Measurements from ENCODE around the gene PRKN. TPM values are rescaled to one million over a fixed set of nuclear protein-coding genes. Genes with fewer than 3 reads are reported as not detected.

The PRKN gene
- total and polyA plus RNA-seq, 9 of the 15 experiments (the other 6 are each of a cell fraction or from before 2014, with no cell fraction given): 0.03 to 0.96 (median 0.15) TPM; not detected in 2

GRCh38 chr6:162727322-162728182 lies at the start of gene PRKN, which contains the start of gene PACRG (continued):
- TF ChIP-seq, protein P1, sequence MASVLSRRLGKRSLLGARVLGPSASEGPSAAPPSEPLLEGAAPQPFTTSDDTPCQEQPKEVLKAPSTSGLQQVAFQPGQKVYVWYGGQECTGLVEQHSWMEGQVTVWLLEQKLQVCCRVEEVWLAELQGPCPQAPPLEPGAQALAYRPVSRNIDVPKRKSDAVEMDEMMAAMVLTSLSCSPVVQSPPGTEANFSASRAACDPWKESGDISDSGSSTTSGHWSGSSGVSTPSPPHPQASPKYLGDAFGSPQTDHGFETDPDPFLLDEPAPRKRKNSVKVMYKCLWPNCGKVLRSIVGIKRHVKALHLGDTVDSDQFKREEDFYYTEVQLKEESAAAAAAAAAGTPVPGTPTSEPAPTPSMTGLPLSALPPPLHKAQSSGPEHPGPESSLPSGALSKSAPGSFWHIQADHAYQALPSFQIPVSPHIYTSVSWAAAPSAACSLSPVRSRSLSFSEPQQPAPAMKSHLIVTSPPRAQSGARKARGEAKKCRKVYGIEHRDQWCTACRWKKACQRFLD (CRISPR knock-in tag; IDR thresholded peaks at IDR 0.05): no peak; the same call in 1 of the 2 replicates
- peak; percentile 87 for TF ChIP-seq GABPB1 (CRISPR knock-in tag; IDR thresholded peaks at IDR 0.05)
- TF ChIP-seq ZNF512 (tag; IDR thresholded peaks at IDR 0.05): no peak
- TF ChIP-seq, protein P2, sequence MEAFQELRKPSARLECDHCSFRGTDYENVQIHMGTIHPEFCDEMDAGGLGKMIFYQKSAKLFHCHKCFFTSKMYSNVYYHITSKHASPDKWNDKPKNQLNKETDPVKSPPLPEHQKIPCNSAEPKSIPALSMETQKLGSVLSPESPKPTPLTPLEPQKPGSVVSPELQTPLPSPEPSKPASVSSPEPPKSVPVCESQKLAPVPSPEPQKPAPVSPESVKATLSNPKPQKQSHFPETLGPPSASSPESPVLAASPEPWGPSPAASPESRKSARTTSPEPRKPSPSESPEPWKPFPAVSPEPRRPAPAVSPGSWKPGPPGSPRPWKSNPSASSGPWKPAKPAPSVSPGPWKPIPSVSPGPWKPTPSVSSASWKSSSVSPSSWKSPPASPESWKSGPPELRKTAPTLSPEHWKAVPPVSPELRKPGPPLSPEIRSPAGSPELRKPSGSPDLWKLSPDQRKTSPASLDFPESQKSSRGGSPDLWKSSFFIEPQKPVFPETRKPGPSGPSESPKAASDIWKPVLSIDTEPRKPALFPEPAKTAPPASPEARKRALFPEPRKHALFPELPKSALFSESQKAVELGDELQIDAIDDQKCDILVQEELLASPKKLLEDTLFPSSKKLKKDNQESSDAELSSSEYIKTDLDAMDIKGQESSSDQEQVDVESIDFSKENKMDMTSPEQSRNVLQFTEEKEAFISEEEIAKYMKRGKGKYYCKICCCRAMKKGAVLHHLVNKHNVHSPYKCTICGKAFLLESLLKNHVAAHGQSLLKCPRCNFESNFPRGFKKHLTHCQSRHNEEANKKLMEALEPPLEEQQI (IDR thresholded peaks at IDR 0.05): no peak
- TF ChIP-seq, protein P3, sequence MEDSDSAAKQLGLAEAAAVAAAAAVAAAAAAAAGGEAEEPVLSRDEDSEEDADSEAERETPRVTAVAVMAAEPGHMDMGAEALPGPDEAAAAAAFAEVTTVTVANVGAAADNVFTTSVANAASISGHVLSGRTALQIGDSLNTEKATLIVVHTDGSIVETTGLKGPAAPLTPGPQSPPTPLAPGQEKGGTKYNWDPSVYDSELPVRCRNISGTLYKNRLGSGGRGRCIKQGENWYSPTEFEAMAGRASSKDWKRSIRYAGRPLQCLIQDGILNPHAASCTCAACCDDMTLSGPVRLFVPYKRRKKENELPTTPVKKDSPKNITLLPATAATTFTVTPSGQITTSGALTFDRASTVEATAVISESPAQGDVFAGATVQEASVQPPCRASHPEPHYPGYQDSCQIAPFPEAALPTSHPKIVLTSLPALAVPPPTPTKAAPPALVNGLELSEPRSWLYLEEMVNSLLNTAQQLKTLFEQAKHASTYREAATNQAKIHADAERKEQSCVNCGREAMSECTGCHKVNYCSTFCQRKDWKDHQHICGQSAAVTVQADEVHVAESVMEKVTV (CRISPR knock-in tag; IDR thresholded peaks at IDR 0.05): no peak
- no peak for TF ChIP-seq FIP1L1 (IDR thresholded peaks at IDR 0.05; ENCODE audit: low read depth, low read length, poor library complexity, severe bottlenecking)
- TF ChIP-seq MYC (IDR thresholded peaks at IDR 0.05; ENCODE audit: low read depth, low read length): peak; percentile 45; the same call in 1 of the 2 replicates
- no peak for TF ChIP-seq MYC (CRISPR knock-in tag; IDR thresholded peaks at IDR 0.05; ENCODE audit: borderline replicate concordance, low read depth)
- TF ChIP-seq ZBTB49 (CRISPR knock-in tag; IDR thresholded peaks at IDR 0.05; ENCODE audit: borderline replicate concordance): no peak
- TF ChIP-seq GABPB2 (CRISPR knock-in tag; conservative IDR thresholded peaks at IDR 0.05): no peak
- 0 out of 2 replicates have a peak, but pooled peaks have one; percentile 26 for TF ChIP-seq ZNF12 (CRISPR knock-in tag; IDR thresholded peaks at IDR 0.05)
- TF ChIP-seq PCBP1 (IDR thresholded peaks at IDR 0.05; ENCODE audit: low read depth, low read length, poor library complexity, severe bottlenecking): peak; percentile 65
- no peak for TF ChIP-seq DLX4 (CRISPR knock-in tag; IDR thresholded peaks at IDR 0.05)
